Tibial nerve (tissue), 4 donors: ENCODE data around the gene TBXAS1. TPM values are rescaled to one million over a fixed set of nuclear protein-coding genes. Genes with fewer than 3 reads are reported as not detected.

Source experiments
- DNase-seq, 2 donors: peaks; one replicate each; pipeline ENCODE4 v3.0.0-alpha.2; 2019; ENCODE audit warnings: low spot score in 2 of 2
- H3K27ac ChIP-seq, 4 donors: fragments of 200-600 bp; sonication (generic) in 3 of 4; one replicate each; pipeline ENCODE4 v1.5.1; 2017 to 2019; ENCODE audit warnings: mild to moderate bottlenecking in 1 of 4
- H3K27me3 ChIP-seq, 2 donors: fragments of 200-600 bp; sonication (generic) in 1 of 2; one replicate each; pipeline versions ENCODE4 v1.5.1 to v1.6.0; 2017 to 2019
- H3K36me3 ChIP-seq, 3 donors: fragments of 200-600 bp; sonication (generic); one replicate each; pipeline ENCODE4 v1.5.1; 2018 to 2019
- H3K4me1 ChIP-seq, 4 donors: fragments of 200-600 bp; sonication (generic) in 3 of 4; one replicate each; pipeline ENCODE4 v1.5.1; 2017 to 2019
- H3K4me3 ChIP-seq, 4 donors: fragments of 200-600 bp; sonication (generic) in 3 of 4; one replicate each; pipeline ENCODE4 v1.5.1; 2017 to 2019; ENCODE audit warnings: mild to moderate bottlenecking in 1 of 4, moderate library complexity in 1 of 4
- H3K9me3 ChIP-seq, 4 donors: fragments of 200-600 bp; sonication (generic) in 3 of 4; one replicate each; pipeline ENCODE4 v1.5.1; 2017 to 2019
- EP300 ChIP-seq, 2 donors: sonication (generic); formaldehyde crosslinking; IDR thresholded peaks; one replicate each; pipeline ENCODE4 v1.6.1; 2017; ENCODE audit warnings: antibody characterized with exemption in 2 of 2, mild to moderate bottlenecking in 1 of 2
- POLR2A ChIP-seq, 2 donors: fragments of 450-650 bp; IDR thresholded peaks; one replicate each; pipeline ENCODE4 v1.6.1; 2017; ENCODE audit warnings: antibody characterized with exemption in 2 of 2, mild to moderate bottlenecking in 2 of 2, moderate library complexity in 2 of 2
- WGBS, 2 donors: methylation state at CpG; one replicate each; pipeline ENCODE4 v1.1.5; 2018; 5-methylcytosine and 5-hydroxymethylcytosine counted together
- total RNA-seq, 4 donors: library from RNA; depleted of rRNA; stranded (reverse); fragments of >200 nt; gene quantifications; one replicate each; pipeline ENCODE4 v1.1.0, GENCODE V29; 2016
- TF ChIP-seq, protein P1 (sequence below), 5 experiments: fragments of 200-600 bp in 3 of 5; fragments of 450-650 bp in 2 of 5; sonication (generic) in 3 of 5; IDR thresholded peaks; one replicate each; pipeline ENCODE4 v1.5.1; 2016 to 2019; ENCODE audit warnings: antibody characterized with exemption in 5 of 5, mild to moderate bottlenecking in 3 of 5, moderate library complexity in 2 of 5

TBXAS1 gene
- total RNA-seq, 4 donors from 2014 or later = 19.0 to 80.4 (median 30.5) TPM

DNA sequence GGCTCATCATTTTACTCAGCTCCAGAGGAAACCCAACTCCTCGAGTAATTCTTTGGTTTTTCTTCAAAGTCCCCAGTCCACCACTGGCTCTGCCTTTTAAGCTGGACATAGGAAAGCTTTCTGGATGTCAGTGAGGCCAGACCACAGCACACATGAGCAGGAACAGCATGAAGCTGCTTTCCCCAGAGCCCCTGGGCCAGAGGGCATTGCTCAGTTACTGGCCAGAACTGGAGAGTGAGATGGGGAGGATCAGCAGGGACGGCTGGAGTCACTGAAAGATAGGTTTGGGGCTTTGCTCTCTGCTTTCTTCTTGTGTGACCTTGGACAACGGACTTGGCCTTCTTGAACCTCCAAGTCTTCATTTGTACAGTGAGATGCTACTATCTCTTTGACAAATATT, 190.5 kb downstream of the TBXAS1 start:
- Histone ChIP-seq H3K27ac (no peak overlapping the region), H3K4me1 (no peaks in the 10 kb centered on the region), H3K4me3 (no peak overlapping the region), H3K36me3 (peaks cover 0 to 39% (median 0%) of the 10 kb centered on the region in 3 donors), H3K27me3 (no peaks in the 10 kb centered on the region), H3K9me3 (no peaks in the 10 kb centered on the region)
- WGBS, 2 donors = 60 to 61% methylated on average over 3 of the region's 3 CpGs
- TF ChIP-seq, protein P1, sequence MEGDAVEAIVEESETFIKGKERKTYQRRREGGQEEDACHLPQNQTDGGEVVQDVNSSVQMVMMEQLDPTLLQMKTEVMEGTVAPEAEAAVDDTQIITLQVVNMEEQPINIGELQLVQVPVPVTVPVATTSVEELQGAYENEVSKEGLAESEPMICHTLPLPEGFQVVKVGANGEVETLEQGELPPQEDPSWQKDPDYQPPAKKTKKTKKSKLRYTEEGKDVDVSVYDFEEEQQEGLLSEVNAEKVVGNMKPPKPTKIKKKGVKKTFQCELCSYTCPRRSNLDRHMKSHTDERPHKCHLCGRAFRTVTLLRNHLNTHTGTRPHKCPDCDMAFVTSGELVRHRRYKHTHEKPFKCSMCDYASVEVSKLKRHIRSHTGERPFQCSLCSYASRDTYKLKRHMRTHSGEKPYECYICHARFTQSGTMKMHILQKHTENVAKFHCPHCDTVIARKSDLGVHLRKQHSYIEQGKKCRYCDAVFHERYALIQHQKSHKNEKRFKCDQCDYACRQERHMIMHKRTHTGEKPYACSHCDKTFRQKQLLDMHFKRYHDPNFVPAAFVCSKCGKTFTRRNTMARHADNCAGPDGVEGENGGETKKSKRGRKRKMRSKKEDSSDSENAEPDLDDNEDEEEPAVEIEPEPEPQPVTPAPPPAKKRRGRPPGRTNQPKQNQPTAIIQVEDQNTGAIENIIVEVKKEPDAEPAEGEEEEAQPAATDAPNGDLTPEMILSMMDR (IDR thresholded peaks at IDR 0.05) = no peak
- TF ChIP-seq POLR2A (IDR thresholded peaks at IDR 0.05) (no peak), EP300 (IDR thresholded peaks at IDR 0.05) (no peak)
- no peak for DNase-seq

DNA sequence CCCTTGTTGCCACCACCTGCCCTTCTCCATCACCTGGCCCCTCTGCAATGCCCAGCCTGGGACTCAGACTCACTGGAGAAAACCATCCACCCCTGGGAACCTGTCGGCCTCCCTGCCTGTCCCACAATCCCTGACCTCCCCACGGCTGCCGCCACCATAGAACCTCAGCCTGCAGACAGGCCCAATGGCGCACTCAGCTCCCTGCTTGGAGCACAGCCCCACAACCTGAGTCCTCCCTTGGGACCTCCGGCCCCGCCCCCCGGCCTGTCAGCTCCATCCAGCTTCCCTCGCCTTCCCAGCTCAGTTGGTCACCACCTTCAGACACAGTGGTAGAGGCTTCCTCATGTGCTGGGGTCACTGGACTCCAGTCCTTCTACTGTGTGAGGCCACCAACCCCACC, 192.5 kb downstream of the TBXAS1 start:
- Histone ChIP-seq H3K27me3 (no peaks in the 10 kb centered on the region), H3K4me3 (no peak overlapping the region), H3K4me1 (no peaks in the 10 kb centered on the region), H3K9me3 (no peaks in the 10 kb centered on the region), H3K36me3 (peaks cover 0 to 59% (median 3%) of the 10 kb centered on the region in 3 donors), H3K27ac (no peak overlapping the region)
- WGBS, 2 donors = 93 to 99% methylated on average over 8 of the region's 8 CpGs
- no peak for DNase-seq
- no peak for TF ChIP-seq POLR2A (IDR thresholded peaks at IDR 0.05)
- TF ChIP-seq EP300 (IDR thresholded peaks at IDR 0.05) = no peak
- TF ChIP-seq, protein P1 (IDR thresholded peaks at IDR 0.05) = no peak

DNA sequence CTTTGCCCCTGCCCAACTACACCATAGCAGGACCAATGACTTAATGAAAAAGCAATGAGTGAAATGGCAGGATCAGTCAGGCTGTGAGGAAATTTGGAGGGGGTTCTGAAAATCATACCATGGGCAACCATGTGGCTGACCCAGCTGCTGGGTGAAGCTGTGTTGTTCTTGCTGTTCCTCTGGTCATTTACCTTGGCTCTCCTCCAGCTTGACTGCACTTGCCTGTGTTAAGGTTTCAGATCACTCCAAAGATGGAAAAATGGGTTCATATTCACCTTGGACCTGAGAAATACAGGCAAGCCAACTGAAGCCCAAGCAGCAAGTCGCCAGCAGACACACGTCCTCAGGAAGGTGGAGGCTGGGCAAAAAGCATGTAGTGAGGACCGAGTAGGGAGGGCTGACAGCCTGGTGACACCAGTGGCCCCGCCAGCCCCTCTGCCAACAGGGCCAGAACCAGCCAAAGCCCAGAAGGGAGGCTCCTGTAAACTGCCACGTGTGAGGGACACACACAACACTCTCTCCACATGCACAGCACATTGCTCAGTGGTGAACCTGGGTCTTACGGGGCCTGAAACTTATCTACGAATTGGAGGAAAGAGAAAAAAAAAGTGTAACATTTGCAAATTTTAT, 193.6 kb downstream of the TBXAS1 start:
- Histone ChIP-seq H3K27ac (no peak overlapping the region), H3K4me1 (no peaks in the 10 kb centered on the region), H3K27me3 (no peaks in the 10 kb centered on the region), H3K36me3 (peaks cover 0 to 68% (median 4%) of the 10 kb centered on the region in 3 donors), H3K4me3 (no peak overlapping the region), H3K9me3 (no peaks in the 10 kb centered on the region)
- DNase-seq = no peak
- WGBS, 2 donors = 77 to 78% methylated on average over 7 of the region's 7 CpGs
- TF ChIP-seq EP300 (IDR thresholded peaks at IDR 0.05) = no peak
- TF ChIP-seq, protein P1 (IDR thresholded peaks at IDR 0.05) = no peak

DNA sequence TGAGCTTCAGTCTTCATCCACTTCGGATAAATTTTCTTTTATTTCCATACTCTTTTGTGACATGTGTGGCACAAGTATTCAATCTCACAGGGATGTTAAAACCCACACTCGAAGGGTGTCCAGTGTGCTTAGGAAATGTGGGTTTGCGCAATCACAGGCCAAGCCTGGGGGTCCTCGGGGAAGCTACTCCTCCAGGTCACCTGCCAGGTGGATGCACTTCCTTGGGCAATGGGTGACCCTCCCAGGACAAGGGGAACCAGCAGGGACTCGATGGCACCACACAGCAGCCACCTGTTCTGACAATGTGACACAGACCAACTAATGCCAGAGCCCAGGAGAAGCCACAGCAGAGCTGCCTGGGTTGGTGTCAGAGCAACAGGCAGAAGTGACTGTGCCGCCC, 194.7 kb downstream of the TBXAS1 start:
- Histone ChIP-seq H3K27ac (no peak overlapping the region), H3K9me3 (no peaks in the 10 kb centered on the region), H3K36me3 (peaks cover 0 to 77% (median 4%) of the 10 kb centered on the region in 3 donors), H3K4me3 (no peak overlapping the region), H3K4me1 (no peaks in the 10 kb centered on the region), H3K27me3 (no peaks in the 10 kb centered on the region)
- no peak for TF ChIP-seq EP300 (IDR thresholded peaks at IDR 0.05)
- TF ChIP-seq POLR2A (IDR thresholded peaks at IDR 0.05) = no peak
- TF ChIP-seq, protein P1 (IDR thresholded peaks at IDR 0.05) = no peak
- no peak for DNase-seq
- WGBS, 2 donors = 83 to 87% methylated on average over 6 of the region's 6 CpGs

DNA sequence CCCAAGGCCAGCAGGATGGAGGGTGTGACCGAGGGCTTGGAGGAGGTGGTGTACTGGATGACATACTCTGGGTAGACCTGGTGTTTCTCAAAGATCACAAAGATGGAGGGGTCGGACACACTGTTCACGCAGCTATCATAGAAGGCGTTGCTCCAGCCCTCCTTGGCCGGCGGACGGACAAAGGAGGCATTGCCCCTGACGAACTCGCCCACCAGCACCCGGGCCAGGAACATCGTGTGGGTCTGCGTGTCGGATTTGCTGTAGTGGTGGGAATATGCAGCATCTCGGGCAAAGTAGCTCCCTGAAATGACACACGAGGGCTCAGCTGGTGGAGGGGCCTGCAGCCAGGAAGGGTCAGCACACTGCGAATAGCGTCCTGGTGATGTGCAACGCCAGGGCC, 195.5 kb downstream of the TBXAS1 start:
- DNase-seq = no peak
- Histone ChIP-seq H3K27ac (no peak overlapping the region), H3K27me3 (no peaks in the 10 kb centered on the region), H3K4me3 (no peak overlapping the region), H3K9me3 (no peaks in the 10 kb centered on the region), H3K4me1 (no peaks in the 10 kb centered on the region), H3K36me3 (peaks cover 0 to 77% (median 4%) of the 10 kb centered on the region in 3 donors)
- TF ChIP-seq, protein P1 (IDR thresholded peaks at IDR 0.05) = no peak
- TF ChIP-seq EP300 (IDR thresholded peaks at IDR 0.05) (no peak), POLR2A (IDR thresholded peaks at IDR 0.05) (no peak)
- WGBS, 2 donors = 87 to 96% methylated on average over 16 to 18 of the region's 18 CpGs
